Endothelial cell of umbilical vein (primary cell): ENCODE measurements around the gene DHTKD1.

ENCODE experiments used
- CTCF ChIP-seq, 2 donors: IDR thresholded peaks; 1 replicate in 1 of 2; 2 replicates in 1 of 2; pipeline ENCODE4 v1.5.1; 2011; ENCODE audit warnings: low read length in 2 of 2, mild to moderate bottlenecking in 2 of 2, moderate library complexity in 2 of 2, control low read depth in 1 of 2, inconsistent platforms in 1 of 2, low read depth in 1 of 2; ENCODE audit not compliant: insufficient read depth in 1 of 2; ENCODE audit errors: extremely low read depth in 1 of 2
- EZH2 ChIP-seq: IDR thresholded peaks from 2 replicates; pipeline ENCODE4 v1.6.1; 2012; ENCODE audit warnings: borderline replicate concordance, low read depth, mild to moderate bottlenecking, moderate library complexity, low read length, inconsistent platforms; ENCODE audit not compliant: severe bottlenecking
- FOS ChIP-seq: IDR thresholded peaks from 2 replicates; pipeline ENCODE4 v1.6.1; 2011; ENCODE audit warnings: mild to moderate bottlenecking, low read length, moderate library complexity, borderline replicate concordance; ENCODE audit not compliant: insufficient read depth
- GATA2 ChIP-seq: IDR thresholded peaks from 2 replicates; pipeline ENCODE4 v1.7.0; 2011; ENCODE audit warnings: low read depth, mild to moderate bottlenecking, moderate library complexity, mixed read lengths, low read length; ENCODE audit not compliant: insufficient read length, insufficient read depth
- JUN ChIP-seq: IDR thresholded peaks from 2 replicates; pipeline ENCODE4 v1.6.1; 2011; ENCODE audit warnings: borderline replicate concordance, low read depth; ENCODE audit not compliant: insufficient read length, insufficient read depth
- MYC ChIP-seq: IDR thresholded peaks from one replicate; pipeline ENCODE4 v1.6.1; 2011; ENCODE audit warnings: mild to moderate bottlenecking, low read depth, low read length
- POLR2A ChIP-seq: IDR thresholded peaks from 2 replicates; pipeline ENCODE4 v1.6.1; 2012; ENCODE audit warnings: low read depth, mild to moderate bottlenecking, control low read depth, low read length
- POLR2AphosphoS5 ChIP-seq: IDR thresholded peaks from 2 replicates; pipeline ENCODE4 v1.6.1; 2012; ENCODE audit warnings: low read depth, mild to moderate bottlenecking, control low read depth, low read length, moderate library complexity; ENCODE audit not compliant: insufficient read depth

DNA sequence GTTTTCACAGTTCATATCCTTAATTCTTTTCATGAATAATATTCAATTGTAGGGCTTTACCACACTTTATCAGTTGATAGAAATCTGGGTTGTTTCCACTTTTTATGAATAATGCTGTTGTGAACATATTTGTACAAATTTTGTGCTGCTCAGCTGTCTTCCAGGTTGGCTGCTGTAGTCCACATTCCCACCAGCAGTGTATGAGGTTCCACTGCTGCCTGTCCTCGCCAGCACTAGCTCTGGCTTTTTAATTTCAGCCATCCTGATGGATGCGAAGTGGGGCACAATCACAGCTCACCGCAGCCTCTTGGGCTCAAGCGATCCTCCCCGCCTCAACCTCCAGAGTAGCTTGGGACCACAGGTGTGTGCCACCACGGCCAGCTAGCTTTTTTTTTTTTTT is 94.2 kb downstream of the DHTKD1 start:
- no peak for TF ChIP-seq CTCF (IDR thresholded peaks at IDR 0.05; ENCODE audit: extremely low read depth in 1 of 2, insufficient read depth in 1 of 2, low read depth in 1 of 2, low read length in 2 of 2)
- no peak for TF ChIP-seq EZH2
- TF ChIP-seq POLR2A: no peak
- no peak for TF ChIP-seq POLR2AphosphoS5
- TF ChIP-seq GATA2: no peak
- TF ChIP-seq FOS: no peak
- TF ChIP-seq JUN: no peak
- TF ChIP-seq MYC: no peak
